HG03097 (cell line): ENCODE data around the gene PACSIN2.
"Not testable (repeated sequence)": the region's sequence is repeated elsewhere in the genome, so short reads cannot be mapped to it uniquely, and the experiment has no call there.

Experiments used
- ATAC-seq: cut with Tn5 transposase; IDR thresholded peaks from one replicate; pipeline ENCODE4 v1.9.1; 2021; ENCODE audit not compliant: unreplicated experiment, low FRiP score

Gene PACSIN2

DNA sequence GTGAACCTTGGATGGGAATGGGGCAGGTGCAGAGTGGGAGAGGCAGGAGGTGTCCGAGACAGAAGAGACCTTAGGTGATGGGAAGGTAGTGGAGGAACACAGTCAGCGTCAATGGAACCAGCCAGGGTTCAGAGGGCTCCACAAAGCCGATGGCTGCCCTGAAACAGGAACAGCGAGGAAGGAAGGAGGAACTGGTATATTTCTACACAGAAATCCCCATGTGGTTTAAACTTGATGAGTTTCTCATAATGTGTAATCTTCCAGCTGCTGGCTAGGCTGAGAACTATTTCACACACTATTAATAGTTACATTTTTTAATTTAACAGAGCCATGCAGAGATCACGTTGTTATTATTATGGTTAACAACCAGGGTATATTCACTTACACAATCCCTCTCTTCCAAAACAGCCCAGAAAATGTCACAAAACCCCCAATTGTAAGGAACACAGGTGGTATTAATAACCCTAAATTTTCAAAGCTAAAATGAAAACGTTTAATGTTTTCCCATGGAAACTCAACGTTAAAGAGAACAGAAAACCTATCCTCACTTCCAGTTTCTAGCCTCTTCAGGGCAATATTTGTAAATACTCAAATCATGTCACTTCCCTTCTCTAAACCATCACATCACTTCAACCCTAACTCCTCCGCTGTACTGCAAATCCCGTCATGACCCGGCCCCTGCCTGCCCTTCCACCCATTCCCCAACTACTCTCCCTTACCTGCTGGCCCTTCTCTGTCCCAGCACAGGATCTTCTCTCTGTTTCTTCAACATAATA is 83.3 kb downstream of the PACSIN2 start:
- ATAC-seq = peak; percentile 47

DNA sequence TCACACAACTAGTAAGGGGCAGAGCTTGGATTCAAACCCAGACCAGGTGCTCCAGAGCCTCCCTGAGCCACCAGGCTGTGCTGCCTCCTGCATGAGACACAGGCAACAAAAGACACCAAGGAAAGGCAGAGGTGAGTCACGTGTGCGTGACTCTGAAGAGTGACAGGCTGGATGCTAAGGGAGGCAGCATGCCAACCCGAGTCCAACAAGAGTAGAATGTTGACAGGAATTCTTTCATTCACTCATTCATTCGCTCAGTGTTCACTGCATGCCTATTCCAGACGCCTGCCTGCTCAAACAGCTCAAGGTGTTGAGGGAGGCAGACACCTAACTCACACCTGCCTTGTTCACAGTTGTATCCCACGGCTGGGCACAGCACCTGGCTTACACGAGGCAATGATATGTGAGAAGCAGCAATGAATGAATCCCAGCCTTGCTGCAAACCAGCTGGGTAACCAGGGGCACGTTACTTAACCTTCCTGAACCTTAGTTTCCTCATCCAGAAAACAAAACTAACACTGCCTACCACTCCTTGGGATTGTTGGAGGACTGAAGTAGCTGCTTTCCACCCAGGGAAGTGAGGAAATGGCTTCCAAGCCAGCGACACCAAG is 84.0 kb downstream of the PACSIN2 start:
- ATAC-seq = peak; percentile 10

DNA sequence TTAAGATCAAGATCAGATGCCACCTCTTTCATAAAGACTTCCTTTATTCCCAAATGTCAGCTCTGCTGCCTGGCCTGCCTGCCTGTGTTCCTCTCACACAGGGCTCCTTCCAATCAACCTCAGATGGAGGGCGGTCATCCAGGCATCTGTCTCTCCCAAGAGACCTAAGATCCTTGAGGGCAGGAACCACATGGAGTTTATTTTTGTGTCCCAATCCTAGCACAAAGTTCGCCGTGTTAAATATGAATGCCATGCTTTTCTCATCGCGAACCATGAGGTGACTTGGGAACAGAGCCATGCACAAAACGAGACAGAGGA is 85.2 kb downstream of the PACSIN2 start:
- no peak for ATAC-seq

DNA sequence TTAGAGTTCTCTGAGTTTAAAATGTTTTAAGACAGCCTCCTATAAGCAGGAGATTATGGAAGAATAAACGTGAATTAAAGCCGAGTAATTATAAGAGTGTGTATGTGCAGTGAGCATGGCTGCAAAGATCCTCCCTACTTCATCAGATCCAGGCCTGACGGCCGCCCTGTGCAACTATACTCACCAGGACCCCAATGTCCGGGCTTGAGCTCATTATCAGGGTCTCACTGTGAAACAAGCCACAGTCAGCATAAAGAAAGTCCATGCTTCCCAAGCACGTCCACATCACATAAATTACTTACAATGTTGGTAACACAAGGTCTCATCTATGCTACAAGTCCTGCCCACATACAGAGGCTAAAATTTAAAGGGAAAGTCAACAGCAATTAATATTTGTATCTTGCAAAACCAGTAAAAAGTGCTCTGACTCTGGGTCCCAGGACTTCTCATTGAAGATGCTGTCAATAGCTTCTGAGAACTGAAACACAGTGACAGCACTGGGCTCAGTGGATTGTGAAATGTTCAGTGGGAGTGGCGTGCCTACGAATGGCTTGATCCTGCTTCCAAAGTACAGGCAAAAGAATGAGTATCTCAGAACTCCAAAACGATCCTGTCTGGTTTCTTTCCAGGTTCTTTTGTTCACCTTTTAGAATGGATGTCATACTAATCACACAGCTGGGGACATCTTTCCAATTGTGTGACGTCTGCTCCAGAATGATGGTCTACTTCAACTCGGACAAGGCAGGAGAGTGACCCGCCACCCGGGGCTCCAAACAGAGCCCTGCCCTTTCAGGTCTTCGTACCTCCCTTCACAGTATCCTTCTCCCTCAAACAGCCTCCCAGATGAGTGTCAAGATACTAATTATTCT is 85.7 kb downstream of the PACSIN2 start:
- ATAC-seq = no peak

DNA sequence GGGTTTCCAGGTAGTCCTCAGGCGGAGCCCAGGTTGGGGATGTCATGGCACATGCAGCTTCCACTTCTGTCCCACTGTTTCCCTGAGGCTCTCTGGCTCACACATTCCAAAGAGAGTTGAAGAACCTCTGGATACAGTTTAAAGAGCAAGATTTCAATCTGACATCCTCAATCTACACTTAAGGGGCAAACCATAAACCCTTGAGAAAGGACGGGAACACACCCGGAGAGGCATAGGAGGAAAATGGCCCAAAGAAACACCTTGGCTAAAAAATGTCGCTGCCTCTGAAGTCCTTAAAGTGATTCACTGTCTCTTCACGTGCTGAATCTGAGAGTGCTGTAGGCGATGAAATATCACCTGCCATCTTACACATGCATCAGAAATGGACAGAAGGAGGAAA is 87.0 kb downstream of the PACSIN2 start:
- no peak for ATAC-seq

DNA sequence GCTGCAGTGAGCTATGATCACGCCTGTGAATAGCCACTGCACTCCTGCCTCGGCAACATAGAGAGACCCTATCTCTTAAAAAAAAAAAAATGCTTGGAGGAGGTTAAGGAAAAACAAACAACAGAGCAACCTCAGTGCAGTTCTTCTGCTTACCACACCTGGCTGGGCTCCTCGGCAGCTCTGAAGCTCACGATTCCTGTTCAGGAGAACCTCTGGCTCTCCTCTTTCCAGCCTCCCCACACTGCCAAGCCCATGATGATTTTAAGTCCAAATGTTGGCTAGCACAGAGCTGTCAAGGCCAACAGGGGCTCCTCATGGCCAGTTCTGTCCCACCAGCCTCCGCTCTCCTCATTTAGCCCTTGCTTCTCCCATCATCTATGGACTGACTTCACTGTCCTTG is 88.2 kb downstream of the PACSIN2 start:
- ATAC-seq = no peak

DNA sequence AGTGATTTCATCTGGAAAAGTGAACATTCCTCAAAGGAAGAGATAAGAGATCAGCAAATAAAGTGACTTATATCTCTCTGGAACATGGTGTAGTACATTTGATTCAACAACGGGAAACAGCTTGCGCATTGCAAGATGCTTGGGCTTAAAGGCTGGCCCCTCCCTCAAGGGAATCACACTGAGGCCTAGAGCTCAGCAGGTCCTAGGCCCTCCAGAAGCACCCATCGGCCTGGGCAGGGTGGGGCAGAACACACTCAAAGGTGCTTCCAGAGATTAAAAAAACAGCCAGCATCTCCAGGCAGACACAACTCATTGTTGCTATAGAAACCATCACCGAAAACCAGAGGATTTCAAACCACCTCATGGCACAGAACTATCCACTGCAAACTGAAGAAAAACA is 88.8 kb downstream of the PACSIN2 start:
- no peak for ATAC-seq

DNA sequence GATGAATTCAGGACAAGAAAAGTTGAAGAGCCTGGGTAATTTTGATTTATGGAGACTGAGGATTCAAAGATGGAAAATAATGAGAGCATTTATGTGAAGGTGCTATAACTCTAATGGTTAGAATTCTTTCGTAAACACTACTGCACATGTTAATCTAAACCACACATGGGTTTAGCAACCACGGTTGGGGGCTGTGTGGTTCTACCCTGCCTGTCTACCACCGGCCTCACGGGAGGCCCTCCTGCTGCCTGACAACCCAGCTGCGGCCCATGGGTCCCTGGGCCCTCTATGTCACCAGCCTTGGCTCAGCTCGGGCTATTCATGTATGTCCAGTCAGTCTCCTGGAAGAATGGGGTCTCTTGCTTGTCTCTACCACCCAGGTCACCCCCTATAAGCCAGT is 89.4 kb downstream of the PACSIN2 start:
- ATAC-seq = no peak

DNA sequence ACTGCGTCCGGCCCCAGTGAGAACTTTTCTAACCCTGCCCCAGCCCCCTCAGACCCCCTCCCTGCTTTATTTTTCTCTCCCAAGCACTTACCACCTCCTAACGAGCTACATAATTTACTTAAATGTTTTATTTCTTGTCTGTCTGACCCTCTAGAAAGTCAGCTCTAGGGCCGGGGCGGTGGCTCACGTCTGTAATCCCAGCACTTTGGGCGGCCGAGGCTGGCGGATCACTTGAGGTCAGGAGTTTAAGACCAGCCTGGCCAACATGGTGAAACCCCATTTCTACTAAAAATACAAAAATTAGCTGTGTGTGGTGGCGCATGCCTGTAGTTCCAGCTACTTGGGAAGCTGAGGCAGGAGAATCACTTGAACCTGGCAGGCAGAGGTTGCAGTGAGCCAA is 89.9 kb downstream of the PACSIN2 start:
- not testable (repeated sequence) for ATAC-seq

DNA sequence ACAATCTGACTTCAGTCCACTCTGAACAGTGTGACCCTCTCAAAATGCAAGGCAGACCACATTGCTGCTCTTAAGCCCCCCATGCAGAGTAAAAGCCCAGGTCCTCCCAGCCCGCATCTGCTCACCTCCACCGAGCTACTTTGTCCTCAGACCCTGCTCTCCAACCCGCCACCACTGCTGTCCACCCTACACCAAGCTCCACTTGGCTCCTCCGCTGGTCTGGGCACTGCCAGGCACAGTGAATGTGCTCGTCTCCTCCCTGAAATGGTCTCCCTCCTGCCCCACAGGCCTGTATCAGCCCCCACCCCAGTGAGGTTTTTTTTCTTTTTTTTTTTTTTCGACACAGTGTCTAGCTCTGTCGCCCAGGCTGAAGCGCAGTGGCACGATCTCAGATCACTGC is 90.5 kb downstream of the PACSIN2 start:
- ATAC-seq = no peak

DNA sequence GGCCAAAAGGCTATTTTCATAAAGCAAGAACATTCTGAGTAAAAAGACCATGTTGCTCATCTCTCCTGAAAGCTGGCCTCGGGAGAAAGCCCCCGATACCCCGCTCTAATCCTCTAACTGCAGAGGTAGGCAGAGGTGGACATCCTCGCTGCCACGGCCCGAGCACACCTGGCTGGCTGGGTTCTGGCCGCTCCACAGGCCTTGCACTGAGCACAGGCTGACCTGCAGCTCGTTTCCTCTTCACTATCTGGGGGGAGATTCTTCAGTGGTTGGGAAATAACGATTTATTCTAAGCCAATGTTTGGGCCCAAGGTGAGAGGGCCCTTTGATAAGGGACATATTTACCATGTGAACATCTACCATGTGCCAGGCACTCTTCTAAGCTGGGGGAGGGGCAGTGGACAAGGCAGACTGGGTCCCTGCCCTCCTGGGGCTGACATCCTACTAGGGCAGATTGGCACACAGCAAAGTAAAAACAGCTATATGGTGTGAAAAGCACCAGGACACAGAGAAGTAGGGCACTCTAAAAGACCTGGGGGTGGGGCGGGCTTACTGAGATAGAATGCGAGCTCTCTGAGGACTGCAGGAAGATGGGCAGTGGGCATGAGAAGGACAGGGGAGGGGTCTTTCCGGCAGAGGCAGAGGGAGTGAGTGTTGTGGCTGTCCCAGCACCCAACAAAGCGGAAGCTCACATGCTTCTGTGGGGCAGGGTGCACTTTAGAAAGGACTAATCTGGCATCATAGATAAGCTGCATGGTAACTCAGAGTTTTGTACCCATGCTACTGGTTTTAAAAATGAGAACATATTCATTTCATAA is 92.4 kb downstream of the PACSIN2 start:
- no peak for ATAC-seq

DNA sequence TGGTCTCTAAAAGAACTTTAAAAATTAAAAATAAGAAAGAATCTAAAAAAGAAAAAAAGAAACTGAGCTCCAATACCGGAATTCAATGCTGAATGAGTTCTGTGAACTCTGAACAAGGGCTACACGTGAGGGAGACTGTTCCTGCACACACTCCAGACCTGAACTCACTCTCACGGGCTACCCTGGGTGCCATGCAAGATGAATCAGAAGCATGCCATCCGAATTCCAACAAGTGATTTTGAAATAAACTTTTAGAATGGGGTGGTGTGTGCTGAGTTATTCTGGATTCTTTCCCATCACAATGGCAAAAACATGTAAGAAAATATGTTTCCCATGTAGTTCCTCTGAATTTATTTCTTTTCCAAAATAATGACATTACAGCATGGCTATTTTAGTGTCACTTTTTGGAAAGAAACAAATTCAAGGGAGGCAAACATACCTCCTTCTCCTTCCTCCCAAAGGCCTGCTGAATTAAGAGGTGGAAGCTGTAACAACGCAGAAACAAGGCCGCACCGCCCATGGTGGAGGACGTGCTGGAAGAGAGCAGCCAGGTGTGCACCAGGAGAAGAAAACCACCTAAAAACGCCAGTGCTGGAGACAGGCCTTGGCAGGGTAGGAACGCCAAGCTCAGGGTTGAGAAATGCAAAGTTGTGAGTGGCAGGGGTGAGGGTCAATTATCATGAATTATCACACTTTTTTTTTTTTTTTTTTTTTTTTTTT is 94.7 kb downstream of the PACSIN2 start:
- ATAC-seq = no peak

DNA sequence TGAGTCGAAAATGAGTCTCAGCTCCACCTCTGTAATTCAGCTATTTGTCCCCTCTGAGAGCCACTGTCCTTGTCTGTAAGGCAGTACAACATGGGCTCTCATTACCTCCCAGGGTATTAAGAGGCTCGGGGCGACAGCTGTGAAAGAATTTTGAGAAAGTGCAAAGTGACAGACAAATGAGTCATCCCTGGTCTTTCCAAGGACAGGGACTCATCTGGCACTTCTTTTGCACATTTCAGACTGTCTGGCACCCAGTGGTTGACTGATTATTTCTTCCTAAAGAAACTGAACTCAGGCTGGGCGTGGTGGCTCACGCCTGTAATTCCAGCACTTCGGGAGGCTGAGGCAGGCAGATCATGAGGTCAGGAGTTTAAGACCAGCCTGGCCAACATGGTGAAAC is 95.8 kb downstream of the PACSIN2 start:
- no peak for ATAC-seq

DNA sequence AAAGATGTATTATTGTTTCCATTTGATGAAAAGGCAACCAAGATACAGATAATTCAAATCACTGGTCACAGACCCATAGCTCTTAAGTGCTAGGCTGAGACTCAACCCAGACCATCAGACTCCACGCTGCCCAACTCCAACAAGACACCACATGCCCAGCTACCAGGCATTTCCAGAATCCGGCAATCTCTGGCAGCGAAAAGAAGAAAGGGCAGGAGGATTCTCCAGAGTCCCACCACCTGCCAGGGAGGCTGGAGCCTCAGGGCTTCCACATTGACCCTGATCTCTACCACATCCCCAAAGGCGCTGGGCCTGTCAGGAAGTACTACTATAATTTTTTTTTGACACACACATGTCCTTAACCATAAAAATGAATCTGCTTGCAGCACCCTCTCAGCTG is 96.4 kb downstream of the PACSIN2 start:
- ATAC-seq = no peak

DNA sequence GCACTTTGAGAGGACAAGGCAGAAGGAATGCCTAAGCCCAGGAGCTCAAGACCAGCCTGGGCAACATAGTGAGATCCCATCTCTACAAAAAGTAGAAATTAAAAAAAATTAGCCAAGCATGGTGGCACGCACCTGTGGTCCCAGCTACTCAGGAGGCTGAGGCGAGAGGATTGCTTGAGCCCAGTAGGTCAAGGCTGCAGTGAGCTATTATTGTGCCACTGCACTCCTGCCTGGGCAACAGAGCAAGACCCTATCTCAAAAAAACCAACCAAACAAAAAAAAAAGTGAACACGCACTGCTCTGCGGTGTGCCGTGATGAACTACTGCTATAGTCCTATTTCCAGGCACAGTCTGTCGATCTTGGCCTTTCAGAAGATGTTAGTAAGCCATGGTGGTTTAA is 97.6 kb downstream of the PACSIN2 start:
- ATAC-seq = not testable (repeated sequence)

DNA sequence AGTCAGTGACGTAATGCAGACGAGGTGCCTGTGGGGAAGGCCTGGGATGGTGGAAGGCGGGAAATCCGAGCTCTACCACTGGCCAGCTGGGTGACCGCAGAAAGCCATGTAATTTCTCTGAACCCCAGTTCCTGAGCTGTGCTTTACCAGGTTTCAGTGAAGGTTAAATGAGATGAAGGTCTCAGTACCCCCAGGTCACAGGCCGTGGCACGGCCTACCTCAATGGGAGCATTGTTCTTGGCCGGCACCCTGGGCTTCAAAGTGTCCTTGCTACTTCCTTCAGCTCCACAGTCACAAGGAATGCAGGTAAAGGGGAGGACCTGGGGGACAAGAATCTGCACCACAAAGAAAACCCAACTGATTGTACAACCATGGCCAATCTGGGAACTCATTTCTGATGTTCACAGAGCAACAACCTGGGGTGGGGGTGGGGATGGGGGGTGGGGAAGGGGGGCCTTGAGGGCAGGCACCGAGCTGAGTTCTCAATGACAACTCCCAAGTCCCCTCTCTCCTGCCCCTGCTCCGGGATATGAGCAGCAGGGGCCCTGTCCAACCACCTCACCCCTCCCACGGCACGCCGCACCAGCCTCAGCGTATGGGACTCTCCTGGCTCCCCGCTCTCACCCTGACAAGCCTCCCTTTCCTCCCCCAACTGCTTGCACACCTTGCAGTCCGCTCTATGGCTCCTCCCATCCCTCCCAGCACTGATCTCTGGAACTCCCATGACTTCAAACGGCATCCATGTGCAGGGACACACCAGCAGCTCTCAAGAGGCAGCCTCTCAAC is 98.8 kb downstream of the PACSIN2 start:
- no peak for ATAC-seq

DNA sequence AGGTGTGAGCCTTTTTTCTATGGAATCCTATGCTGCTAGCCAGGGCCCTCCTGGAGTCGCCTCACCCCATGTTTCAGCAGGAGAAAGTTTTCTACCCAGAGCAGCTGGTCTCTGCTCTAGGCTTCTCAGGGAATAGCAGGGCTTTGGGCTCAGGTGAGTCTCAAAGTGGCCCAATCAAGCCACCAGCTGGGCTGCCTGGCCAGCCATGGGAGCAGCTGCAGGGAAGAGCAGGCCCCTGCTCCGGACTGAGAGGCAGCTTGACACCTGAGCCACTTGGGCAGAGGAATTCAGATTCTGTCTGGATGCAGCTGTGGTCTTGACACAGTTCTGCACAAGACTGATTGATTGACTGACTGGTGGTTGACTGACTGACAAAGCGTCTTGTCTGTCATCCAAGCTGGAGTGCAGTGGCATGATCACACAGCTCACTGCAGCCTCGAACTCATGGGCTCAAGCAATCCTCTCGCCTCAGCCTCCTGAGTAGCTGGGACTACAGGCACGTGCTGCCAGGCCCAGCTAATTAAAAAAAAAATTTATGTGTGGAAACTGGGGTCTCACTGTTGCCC is 100.4 kb downstream of the PACSIN2 start:
- no peak for ATAC-seq

DNA sequence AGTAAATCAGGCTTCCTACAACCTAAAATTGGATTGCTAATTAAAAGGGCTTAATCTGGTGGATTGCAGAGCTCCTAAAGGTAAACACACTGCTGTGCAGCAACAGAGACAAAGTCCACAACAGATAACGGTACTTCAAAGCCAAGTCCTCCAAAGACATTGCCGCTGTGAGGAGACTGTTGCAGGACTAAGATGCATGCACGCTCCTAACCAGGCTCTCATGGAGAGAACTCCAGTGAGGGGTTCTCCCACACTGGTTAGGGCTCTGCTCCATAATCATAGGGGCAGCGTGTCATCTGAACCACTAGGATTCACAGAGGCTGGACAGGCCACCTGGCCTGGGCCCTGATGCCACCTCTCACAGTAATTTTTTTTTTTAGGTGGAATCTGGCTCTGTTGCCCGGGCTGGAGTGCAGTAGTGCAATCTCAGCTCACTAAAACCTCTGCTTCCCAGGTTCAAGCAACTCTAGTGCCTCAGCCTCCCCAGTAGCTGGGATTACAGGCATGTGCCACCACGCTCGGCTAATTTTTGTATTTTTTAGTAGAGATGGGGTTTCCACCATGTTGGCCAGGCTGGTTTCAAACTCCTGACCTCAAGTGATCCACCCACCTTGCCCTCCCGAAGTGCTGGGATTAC is 101.0 kb downstream of the PACSIN2 start:
- no peak for ATAC-seq

DNA sequence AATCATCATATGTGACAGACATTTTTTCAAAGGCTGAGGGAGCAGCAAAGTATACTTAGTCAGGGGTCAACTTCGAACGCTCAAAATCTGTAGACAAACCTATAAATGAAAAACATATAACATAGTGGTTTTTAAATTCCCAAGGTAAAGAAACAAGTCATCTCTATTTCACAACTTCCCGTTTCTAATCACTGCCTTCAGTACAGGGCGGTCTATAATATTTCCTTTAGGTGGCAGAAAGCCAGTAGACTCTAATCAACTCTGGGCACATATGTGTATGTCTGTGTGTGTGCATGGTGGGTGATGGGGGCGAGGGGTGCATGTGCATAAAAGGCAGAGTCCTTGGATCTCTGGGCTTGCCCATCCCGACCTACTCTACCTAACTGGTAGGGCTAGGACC is 102.9 kb downstream of the PACSIN2 start:
- ATAC-seq = no peak
